HepG2 (cell line): ENCODE data around the gene ABCD1. TPM values are rescaled to one million over a fixed set of nuclear protein-coding genes. Genes with fewer than 3 reads are reported as not detected.

ENCODE experiments used
- ATAC-seq: fragments of 200-7000 bp; cut with Tn5 transposase; 3 replicates; pipeline ENCODE4 v1.9.1; 2020; ENCODE audit warnings: mild to moderate bottlenecking, moderate library complexity
- BruUV-seq: library from RNA; stranded (reverse); fragments of 400-500 nt; replicated peaks from 2 replicates; lab custom pipeline; 2021; lab: Mats Ljungman, UMichigan
- CTCF ChIA-PET: fragments of 300-600 bp; formaldehyde crosslinking; extraction: SDS; loops from one replicate; lab custom pipeline; 2021; ENCODE audit warnings: low total read pairs, inconsistent platforms, low intra/inter-chr PET ratio; lab: Yijun Ruan, JAX
- POLR2A ChIA-PET: fragments of 350-600 bp; sonication (Branson Sonifier 250); formaldehyde crosslinking; loops from one replicate; lab custom pipeline; 2020; ENCODE audit warnings: antibody characterized with exemption, inconsistent platforms; lab: Yijun Ruan, JAX
- DNase-seq: peaks from one replicate; pipeline ENCODE4 v3.0.0-alpha.2; 2015; ENCODE audit warnings: low spot score
- FAIRE-seq: peaks from 3 replicates; lab custom pipeline; 2011; peaks lifted over from hg19 to GRCh38; lab: Jason Lieb, UNC
- H2AFZ ChIP-seq: one replicate; pipeline ENCODE4 v1.6.1; 2011; ENCODE audit warnings: low read length, inconsistent platforms
- H3K27ac ChIP-seq: fragments of 300-600 bp; 3 replicates; pipeline ENCODE4 v1.8.0; 2011; ENCODE audit warnings: mixed run types, mild to moderate bottlenecking, mixed read lengths, low read length, inconsistent platforms; ENCODE audit not compliant: insufficient read depth; ENCODE audit errors: extremely low read length
- H3K27me3 ChIP-seq, 2 experiments: fragments of 200-600 bp in 1 of 2; 2 replicates in 1 of 2; 3 replicates in 1 of 2; pipeline versions ENCODE4 v1.6.0 to v1.8.0; 2011; ENCODE audit warnings: low read length in 2 of 2, mild to moderate bottlenecking in 2 of 2, moderate library complexity in 2 of 2, inconsistent platforms in 1 of 2; ENCODE audit not compliant: insufficient read depth in 2 of 2, control insufficient read depth in 1 of 2
- H3K36me3 ChIP-seq, 2 experiments: fragments of 200-600 bp in 1 of 2; replicated peaks in 1 of 2; 2 replicates in 1 of 2; 3 replicates in 1 of 2; pipeline versions ENCODE4 v1.5.1 to v1.8.0; 2011; ENCODE audit warnings: low read length in 2 of 2, inconsistent platforms in 1 of 2; ENCODE audit not compliant: insufficient read depth in 2 of 2, control insufficient read depth in 1 of 2
- H3K4me1 ChIP-seq: 2 replicates; pipeline ENCODE4 v1.5.1; 2012; ENCODE audit warnings: low read length, inconsistent platforms; ENCODE audit not compliant: insufficient read depth
- H3K4me2 ChIP-seq: 2 replicates; pipeline ENCODE4 v1.6.0; 2011; ENCODE audit warnings: low read depth, low read length, inconsistent platforms
- H3K4me3 ChIP-seq, 3 experiments: fragments of 200-600 bp in 1 of 3; sonication (generic), shearing (Covaris generic) in 1 of 3; replicated peaks in 1 of 3; 2 replicates each; pipeline ENCODE4 v1.5.1; 2011 to 2016; ENCODE audit warnings: low read length in 3 of 3, inconsistent platforms in 2 of 3, low read depth in 2 of 3, mild to moderate bottlenecking in 2 of 3, control low read depth in 1 of 3, mixed read lengths in 1 of 3; ENCODE audit not compliant: insufficient read depth in 1 of 3
- H3K79me2 ChIP-seq: one replicate; pipeline ENCODE4 v1.6.1; 2011; ENCODE audit warnings: low read length, inconsistent platforms; ENCODE audit not compliant: insufficient read depth
- H3K9ac ChIP-seq: 2 replicates; pipeline ENCODE4 v1.6.0; 2011; ENCODE audit warnings: mild to moderate bottlenecking, low read depth, low read length, inconsistent platforms; ENCODE audit not compliant: insufficient read depth
- H3K9me3 ChIP-seq: 2 replicates; pipeline ENCODE4 v1.5.1; 2012; ENCODE audit warnings: mild to moderate bottlenecking, low read length
- H4K20me1 ChIP-seq: 2 replicates; pipeline ENCODE4 v1.6.0; 2011; ENCODE audit warnings: inconsistent platforms, mild to moderate bottlenecking, low read length, moderate library complexity; ENCODE audit not compliant: insufficient read depth
- AGO2 ChIP-seq: fragments of 200-400 bp; formaldehyde crosslinking; optimal IDR thresholded peaks from 2 replicates; pipeline ENCODE3; 2017; ENCODE audit warnings: mild to moderate bottlenecking, low read depth, low read length, moderate library complexity
- CAMTA2 ChIP-seq: sonication (generic); formaldehyde crosslinking; IDR thresholded peaks from 2 replicates; pipeline ENCODE4 v1.4.0; 2020; ENCODE audit warnings: mild to moderate bottlenecking, missing genetic modification reagents, borderline replicate concordance
- HNRNPL ChIP-seq: fragments of 200-400 bp; formaldehyde crosslinking; IDR thresholded peaks from 2 replicates; pipeline ENCODE4 v1.6.1; 2017; ENCODE audit warnings: mild to moderate bottlenecking, low read depth, low read length
- MED1 ChIP-seq: sonication (generic); formaldehyde crosslinking; IDR thresholded peaks from 2 replicates; pipeline ENCODE4 v1.4.0; 2020; ENCODE audit warnings: missing genetic modification reagents
- NFYB ChIP-seq: sonication (generic); formaldehyde crosslinking; IDR thresholded peaks from 2 replicates; pipeline ENCODE4 v1.4.0; 2020; ENCODE audit warnings: missing genetic modification reagents
- RBFOX2 ChIP-seq: fragments of 200-400 bp; formaldehyde crosslinking; IDR thresholded peaks from 2 replicates; pipeline ENCODE4 v1.6.1; 2017; ENCODE audit warnings: low read depth, mild to moderate bottlenecking, low read length
- ZNF331 ChIP-seq: sonication (generic); formaldehyde crosslinking; IDR thresholded peaks from 2 replicates; pipeline ENCODE4 v1.4.0; 2020; ENCODE audit warnings: missing genetic modification reagents
- ZNF33B ChIP-seq: sonication (generic); formaldehyde crosslinking; IDR thresholded peaks from 2 replicates; pipeline ENCODE4 v1.5.1; 2020; ENCODE audit warnings: mild to moderate bottlenecking, missing genetic modification reagents
- ZNF572 ChIP-seq: sonication (generic); formaldehyde crosslinking; IDR thresholded peaks from 2 replicates; pipeline ENCODE4 v1.5.1; 2020; ENCODE audit warnings: mild to moderate bottlenecking, missing genetic modification reagents
- ZNF598 ChIP-seq: sonication (generic); formaldehyde crosslinking; IDR thresholded peaks from 2 replicates; pipeline ENCODE4 v1.5.1; 2020; ENCODE audit warnings: mild to moderate bottlenecking, missing genetic modification reagents, borderline replicate concordance
- ZNF746 ChIP-seq: sonication (generic); formaldehyde crosslinking; IDR thresholded peaks from 2 replicates; pipeline ENCODE4 v1.8.0; 2022; ENCODE audit warnings: mild to moderate bottlenecking, missing genetic modification reagents
- ZNF775 ChIP-seq: sonication (generic); formaldehyde crosslinking; IDR thresholded peaks from 2 replicates; pipeline ENCODE4 v1.4.0; 2020; ENCODE audit warnings: missing genetic modification reagents, mild to moderate bottlenecking, moderate library complexity, borderline replicate concordance
- WGBS: methylation state at CpG from one replicate; pipeline ENCODE4 v1.1.6; 2017; ENCODE audit warnings: low lambda C conversion rate; 5-methylcytosine and 5-hydroxymethylcytosine counted together
- in situ Hi-C: cut with HindIII; loops from 2 replicates; pipeline ENCODE4 v1.10.0; 2017; ENCODE audit warnings: low pct_unique_long_range_greater_than_20kb; ENCODE audit not compliant: extremely low pct_ligation_motif_present
- intact Hi-C: fragments of 100-400 bp; cut with micrococcal nuclease; formaldehyde crosslinking; loops from one replicate; pipeline ENCODE4 v1.10.0; 2022; ENCODE audit not compliant: unreplicated experiment
- polyA plus RNA-seq, 8 experiments: library from polyadenylated mRNA; depleted of rRNA in 3 of 8; stranded (reverse) in 7 of 8; unstranded in 1 of 8; fragments of >200 nt; fragmentation: Illumina TruSeq in 4 of 8; extraction: Trizol in 4 of 8; gene quantifications; 2 replicates each; pipeline versions ENCODE4 v1.2.1 to v1.2.3, GENCODE V29; 2011 to 2016; ENCODE audit warnings: low read depth in 4 of 8, missing spikeins in 1 of 8, mixed read lengths in 1 of 8; ENCODE audit not compliant: insufficient read depth in 1 of 8
- total RNA-seq, 5 experiments: library from RNA; depleted of rRNA; stranded (reverse); fragments of >200 nt; fragmentation: Illumina TruSeq; extraction: Trizol; gene quantifications; 2 replicates each; pipeline ENCODE4 v1.2.3, GENCODE V29; 2016; ENCODE audit warnings: low read depth in 1 of 5
- TF ChIP-seq, protein P1 (sequence below): sonication (generic); formaldehyde crosslinking; IDR thresholded peaks from 2 replicates; pipeline ENCODE4 v1.8.1; 2022; ENCODE audit warnings: mild to moderate bottlenecking, missing genetic modification reagents
- TF ChIP-seq, protein P2 (sequence below): sonication (generic); formaldehyde crosslinking; IDR thresholded peaks from 2 replicates; pipeline ENCODE4 v1.5.1; 2020; ENCODE audit warnings: mild to moderate bottlenecking, missing genetic modification reagents, moderate library complexity

ABCD1 gene
- total and polyA plus RNA-seq, 2 of the 13 experiments (the other 11 are each of a cell fraction or from before 2014, with no cell fraction given) = 11.4 to 15.9 TPM

GRCh38 chrX:153684467-153685155 lies 40.0 kb upstream of the ABCD1 start (continued):
- TF ChIP-seq MED1 (CRISPR knock-in tag) (peak; percentile 74), ZNF33B (CRISPR knock-in tag) (no peak)
- TF ChIP-seq, protein P1, sequence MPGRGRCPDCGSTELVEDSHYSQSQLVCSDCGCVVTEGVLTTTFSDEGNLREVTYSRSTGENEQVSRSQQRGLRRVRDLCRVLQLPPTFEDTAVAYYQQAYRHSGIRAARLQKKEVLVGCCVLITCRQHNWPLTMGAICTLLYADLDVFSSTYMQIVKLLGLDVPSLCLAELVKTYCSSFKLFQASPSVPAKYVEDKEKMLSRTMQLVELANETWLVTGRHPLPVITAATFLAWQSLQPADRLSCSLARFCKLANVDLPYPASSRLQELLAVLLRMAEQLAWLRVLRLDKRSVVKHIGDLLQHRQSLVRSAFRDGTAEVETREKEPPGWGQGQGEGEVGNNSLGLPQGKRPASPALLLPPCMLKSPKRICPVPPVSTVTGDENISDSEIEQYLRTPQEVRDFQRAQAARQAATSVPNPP (CRISPR knock-in tag) = no peak
- TF ChIP-seq, all 625 proteins: peak for 26

GRCh38 chrX:153685156-153685536 lies 39.5 kb upstream of the ABCD1 start:
- no peaks in the 10 kb centered on the region for H3K27me3 ChIP-seq
- DNase-seq (no peak), FAIRE-seq (no peak), ATAC-seq (peak; percentile 20)
- no TSS peak for BruUV-seq
- ChIA-PET CTCF (no interaction called here), POLR2A (interaction anchor here (1.0 to 1.2 kb wide), 2 partner anchors 10 to 62 kb away, joined by 3 to 4 read pairs; no protein-coding TSS in a partner anchor)
- H3K9ac ChIP-seq = peak overlapping the region; percentile 71
- intact Hi-C loops = no loop called here
- peaks cover 35% of the 10 kb centered on the region for H3K4me1 ChIP-seq
- in situ Hi-C loops = no loop called here
- peak overlapping the region; percentile 54 to 73 (median 60) for H3K4me3 ChIP-seq
- H3K27ac ChIP-seq = peak overlapping the region; percentile 76
- WGBS = no CpG with 5 or more reads among the region's 21 CpGs
- H4K20me1 ChIP-seq = peaks cover 8% of the 10 kb centered on the region
- TF ChIP-seq AGO2 (peak; percentile 42), ZNF746 (CRISPR knock-in tag) (no peak), NFYB (CRISPR knock-in tag) (no peak), ZNF598 (peak; percentile 22; the same call in 1 of the 2 replicates), CAMTA2 (CRISPR knock-in tag) (no peak), ZNF572 (CRISPR knock-in tag) (no peak), ZNF775 (no peak), ZNF331 (CRISPR knock-in tag) (no peak), HNRNPL (0 out of 2 replicates have a peak, but pooled peaks have one; percentile 54), RBFOX2 (peak; percentile 72)
- TF ChIP-seq, protein P2, sequence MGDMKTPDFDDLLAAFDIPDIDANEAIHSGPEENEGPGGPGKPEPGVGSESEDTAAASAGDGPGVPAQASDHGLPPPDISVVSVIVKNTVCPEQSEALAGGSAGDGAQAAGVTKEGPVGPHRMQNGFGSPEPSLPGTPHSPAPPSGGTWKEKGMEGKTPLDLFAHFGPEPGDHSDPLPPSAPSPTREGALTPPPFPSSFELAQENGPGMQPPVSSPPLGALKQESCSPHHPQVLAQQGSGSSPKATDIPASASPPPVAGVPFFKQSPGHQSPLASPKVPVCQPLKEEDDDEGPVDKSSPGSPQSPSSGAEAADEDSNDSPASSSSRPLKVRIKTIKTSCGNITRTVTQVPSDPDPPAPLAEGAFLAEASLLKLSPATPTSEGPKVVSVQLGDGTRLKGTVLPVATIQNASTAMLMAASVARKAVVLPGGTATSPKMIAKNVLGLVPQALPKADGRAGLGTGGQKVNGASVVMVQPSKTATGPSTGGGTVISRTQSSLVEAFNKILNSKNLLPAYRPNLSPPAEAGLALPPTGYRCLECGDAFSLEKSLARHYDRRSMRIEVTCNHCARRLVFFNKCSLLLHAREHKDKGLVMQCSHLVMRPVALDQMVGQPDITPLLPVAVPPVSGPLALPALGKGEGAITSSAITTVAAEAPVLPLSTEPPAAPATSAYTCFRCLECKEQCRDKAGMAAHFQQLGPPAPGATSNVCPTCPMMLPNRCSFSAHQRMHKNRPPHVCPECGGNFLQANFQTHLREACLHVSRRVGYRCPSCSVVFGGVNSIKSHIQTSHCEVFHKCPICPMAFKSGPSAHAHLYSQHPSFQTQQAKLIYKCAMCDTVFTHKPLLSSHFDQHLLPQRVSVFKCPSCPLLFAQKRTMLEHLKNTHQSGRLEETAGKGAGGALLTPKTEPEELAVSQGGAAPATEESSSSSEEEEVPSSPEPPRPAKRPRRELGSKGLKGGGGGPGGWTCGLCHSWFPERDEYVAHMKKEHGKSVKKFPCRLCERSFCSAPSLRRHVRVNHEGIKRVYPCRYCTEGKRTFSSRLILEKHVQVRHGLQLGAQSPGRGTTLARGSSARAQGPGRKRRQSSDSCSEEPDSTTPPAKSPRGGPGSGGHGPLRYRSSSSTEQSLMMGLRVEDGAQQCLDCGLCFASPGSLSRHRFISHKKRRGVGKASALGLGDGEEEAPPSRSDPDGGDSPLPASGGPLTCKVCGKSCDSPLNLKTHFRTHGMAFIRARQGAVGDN (CRISPR knock-in tag) = 0 out of 2 replicates have a peak, but pooled peaks have one; percentile 3
- peak overlapping the region; percentile 74 for H3K4me2 ChIP-seq
- no peak overlapping the region for H2AFZ ChIP-seq
- H3K36me3 ChIP-seq = no peaks in the 10 kb centered on the region; a peak in 1 of 5 replicates
- H3K79me2 ChIP-seq = peaks cover 18% of the 10 kb centered on the region
- no peaks in the 10 kb centered on the region for H3K9me3 ChIP-seq
